PC-9 (cell line): Measurements from ENCODE around the gene ITFG1. TPM values are rescaled to one million over a fixed set of nuclear protein-coding genes. Genes with fewer than 3 reads are reported as not detected.

ENCODE experiments used
- BruUV-seq: library from RNA; stranded (reverse); fragments of 400-500 nt; replicated peaks from 2 replicates; lab custom pipeline; 2021; lab: Mats Ljungman, UMichigan
- CTCF ChIA-PET: fragments of 300-600 bp; sonication (Branson Sonifier 250); formaldehyde crosslinking; loops from one replicate; lab custom pipeline; 2022; ENCODE audit warnings: antibody characterized with exemption; lab: Charles Lee
- POLR2A ChIA-PET: fragments of 300-600 bp; sonication (Branson Sonifier 250); formaldehyde crosslinking; loops from one replicate; lab custom pipeline; 2022; ENCODE audit warnings: antibody characterized with exemption; ENCODE audit not compliant: unreplicated experiment; lab: Charles Lee
- DNase-seq, 2 experiments: peaks; one replicate each; pipeline versions ENCODE4 v3.0.0 to v3.0.0-alpha.2; 2015 to 2022; ENCODE audit warnings: mixed read lengths in 1 of 2
- H2AFZ ChIP-seq: fragments of 200-600 bp; sonication (generic); 2 replicates; pipeline ENCODE4 v1.8.1; 2017; ENCODE audit warnings: antibody characterized with exemption
- H3F3A ChIP-seq: fragments of 200-600 bp; sonication (generic); 2 replicates; pipeline ENCODE4 v1.8.1; 2017; ENCODE audit warnings: antibody characterized with exemption, mild to moderate bottlenecking, low read depth; ENCODE audit not compliant: insufficient read depth
- H3K27ac ChIP-seq: fragments of 200-600 bp; sonication (generic); 2 replicates; pipeline ENCODE4 v1.6.1; 2016; ENCODE audit warnings: mixed run types
- H3K27me3 ChIP-seq: fragments of 200-600 bp; sonication (generic); 2 replicates; pipeline ENCODE4 v1.6.1; 2016; ENCODE audit warnings: low read depth, mixed run types; ENCODE audit not compliant: insufficient read depth
- H3K36me3 ChIP-seq: fragments of 200-600 bp; sonication (generic); 2 replicates; pipeline ENCODE4 v1.6.1; 2016; ENCODE audit warnings: low read depth, mixed run types
- H3K4me1 ChIP-seq: fragments of 200-600 bp; sonication (generic); replicated peaks from 2 replicates; pipeline ENCODE4 v1.6.1; 2016; ENCODE audit warnings: mixed run types; ENCODE audit not compliant: insufficient read depth
- H3K4me2 ChIP-seq: fragments of 200-600 bp; sonication (generic); 2 replicates; pipeline ENCODE4 v1.6.1; 2017; ENCODE audit warnings: mixed run types
- H3K4me3 ChIP-seq: fragments of 200-600 bp; sonication (generic); 2 replicates; pipeline ENCODE4 v1.6.1; 2016; ENCODE audit warnings: mixed run types
- H3K79me2 ChIP-seq: fragments of 200-600 bp; sonication (generic); 2 replicates; pipeline ENCODE4 v1.6.1; 2017; ENCODE audit warnings: low read depth, mixed run types
- H3K9me2 ChIP-seq: fragments of 200-600 bp; sonication (generic); 2 replicates; pipeline ENCODE4 v1.8.1; 2017; ENCODE audit warnings: mild to moderate bottlenecking; ENCODE audit not compliant: insufficient read depth
- H3K9me3 ChIP-seq: fragments of 200-600 bp; sonication (generic); 2 replicates; pipeline ENCODE4 v1.8.1; 2016; ENCODE audit warnings: low read depth; ENCODE audit not compliant: insufficient read depth
- H4K20me1 ChIP-seq: fragments of 200-600 bp; sonication (generic); 2 replicates; pipeline ENCODE4 v1.8.1; 2017; ENCODE audit not compliant: insufficient read depth
- EZH2 ChIP-seq: fragments of 200-600 bp; sonication (generic); IDR thresholded peaks from 2 replicates; pipeline ENCODE4 v1.8.0; 2017; ENCODE audit warnings: antibody characterized with exemption, low read depth
- intact Hi-C: fragments of 100-400 bp; cut with micrococcal nuclease; formaldehyde crosslinking; loops from one replicate; pipeline ENCODE4 v1.10.0; 2022; ENCODE audit not compliant: unreplicated experiment
- total RNA-seq: library from RNA; stranded (reverse); gene quantifications from 2 replicates; pipeline ENCODE4 v1.2.3, GENCODE V29; 2021
- TF ChIP-seq, protein P1 (sequence below): fragments of 200-600 bp; sonication (generic); conservative IDR thresholded peaks from 2 replicates; pipeline ENCODE4 v1.6.1; 2017; ENCODE audit warnings: mixed run types, antibody characterized with exemption, mild to moderate bottlenecking, moderate library complexity

ITFG1 gene
- total RNA-seq, 1 experiment from 2014 or later: 33.0 TPM

DNA sequence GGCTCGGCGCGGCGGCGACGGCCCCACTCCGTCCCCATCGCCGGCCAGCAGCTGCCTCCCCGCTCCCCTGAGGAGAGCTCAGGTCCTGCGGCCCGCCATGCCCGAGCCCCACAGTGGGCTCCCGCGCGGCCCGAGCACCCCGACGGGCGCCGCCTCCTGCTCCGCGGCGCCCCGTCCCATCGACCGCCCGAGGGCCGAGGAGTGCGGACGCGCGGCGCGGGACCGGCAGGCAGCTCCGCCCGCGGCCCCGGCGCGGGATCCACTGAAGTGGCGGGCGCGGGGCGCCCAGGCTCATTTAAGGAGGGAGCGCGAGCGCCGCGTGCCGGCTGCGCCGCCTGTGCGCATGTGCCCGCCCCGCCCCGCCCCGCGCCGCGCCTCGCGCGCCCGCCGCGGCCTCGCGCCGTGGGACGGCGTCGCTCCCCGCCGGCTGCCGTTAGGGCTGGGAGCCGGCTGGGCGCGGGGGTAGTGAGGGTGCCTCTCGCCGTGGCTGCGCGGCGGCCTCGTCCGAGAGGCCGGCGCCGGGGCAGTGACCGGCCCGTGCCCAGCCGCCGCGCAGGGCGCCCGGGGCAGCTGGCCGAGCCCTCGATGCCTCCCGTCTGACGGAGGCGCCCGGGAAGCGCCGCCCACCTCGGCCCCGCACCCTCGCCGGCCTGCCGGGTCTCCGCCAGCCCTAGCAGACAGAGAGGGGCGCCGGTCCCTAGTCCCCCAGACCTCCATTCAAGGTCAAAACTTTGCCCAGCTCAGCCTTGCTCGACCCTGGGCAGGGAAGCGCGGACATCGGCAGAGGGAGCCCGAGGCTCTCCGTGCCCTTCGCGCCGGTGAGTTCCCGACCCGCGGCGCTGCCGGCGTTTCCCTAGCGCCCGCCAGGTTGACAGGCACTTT is 316.9 kb downstream of the ITFG1 start, which contains the start of gene NETO2:
Gene NETO2 (minus strand): TSS at position 269 of the 882 bp plus-strand sequence. CDS start 333 bp downstream, outside the sequence.
- no peaks in the 10 kb centered on the region for H3K27me3 ChIP-seq
- H3K9me3 ChIP-seq: no peaks in the 10 kb centered on the region
- ChIA-PET POLR2A (interaction anchor here (0.6 kb wide), 1 partner anchor 302 kb away, joined by 3 read pairs; no protein-coding TSS in a partner anchor), CTCF (interaction anchor here (0.6 to 1.6 kb wide), 6 partner anchors 11 to 1486 kb away, joined by 3 to 10 read pairs (median 3); no protein-coding TSS in a partner anchor)
- DNase-seq: peak in 1 of 2 experiments; percentile 65
- H3F3A ChIP-seq: no peaks in the 10 kb centered on the region
- peak within 1 kb of the TSS; percentile 75 for H3K4me3 ChIP-seq
- H3K4me2 ChIP-seq: peak within 1 kb of the TSS; percentile 93
- BruUV-seq: TSS peak; percentile 31
- intact Hi-C loops: loop anchor here (1.0 to 5.0 kb wide), 7 partner anchors 107 to 1479 kb away; partner anchors contain the start of genes DNAJA2, ITFG1 and PHKB
- no peaks in the 10 kb centered on the region for H3K9me2 ChIP-seq
- H3K36me3 ChIP-seq: no peaks in the 10 kb centered on the region
- H3K27ac ChIP-seq: no peak within 1 kb of the TSS
- peaks cover 37% of the 10 kb centered on the region for H3K79me2 ChIP-seq
- TF ChIP-seq, protein P1, sequence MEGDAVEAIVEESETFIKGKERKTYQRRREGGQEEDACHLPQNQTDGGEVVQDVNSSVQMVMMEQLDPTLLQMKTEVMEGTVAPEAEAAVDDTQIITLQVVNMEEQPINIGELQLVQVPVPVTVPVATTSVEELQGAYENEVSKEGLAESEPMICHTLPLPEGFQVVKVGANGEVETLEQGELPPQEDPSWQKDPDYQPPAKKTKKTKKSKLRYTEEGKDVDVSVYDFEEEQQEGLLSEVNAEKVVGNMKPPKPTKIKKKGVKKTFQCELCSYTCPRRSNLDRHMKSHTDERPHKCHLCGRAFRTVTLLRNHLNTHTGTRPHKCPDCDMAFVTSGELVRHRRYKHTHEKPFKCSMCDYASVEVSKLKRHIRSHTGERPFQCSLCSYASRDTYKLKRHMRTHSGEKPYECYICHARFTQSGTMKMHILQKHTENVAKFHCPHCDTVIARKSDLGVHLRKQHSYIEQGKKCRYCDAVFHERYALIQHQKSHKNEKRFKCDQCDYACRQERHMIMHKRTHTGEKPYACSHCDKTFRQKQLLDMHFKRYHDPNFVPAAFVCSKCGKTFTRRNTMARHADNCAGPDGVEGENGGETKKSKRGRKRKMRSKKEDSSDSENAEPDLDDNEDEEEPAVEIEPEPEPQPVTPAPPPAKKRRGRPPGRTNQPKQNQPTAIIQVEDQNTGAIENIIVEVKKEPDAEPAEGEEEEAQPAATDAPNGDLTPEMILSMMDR: peak; percentile 59; the same call in 1 of the 2 replicates
- no peak for TF ChIP-seq EZH2
- peak within 1 kb of the TSS; percentile 81 for H2AFZ ChIP-seq
- H3K4me1 ChIP-seq: peaks cover 9% of the 10 kb centered on the region; the same call in 1 of the 2 replicates
- no peaks in the 10 kb centered on the region for H4K20me1 ChIP-seq

DNA sequence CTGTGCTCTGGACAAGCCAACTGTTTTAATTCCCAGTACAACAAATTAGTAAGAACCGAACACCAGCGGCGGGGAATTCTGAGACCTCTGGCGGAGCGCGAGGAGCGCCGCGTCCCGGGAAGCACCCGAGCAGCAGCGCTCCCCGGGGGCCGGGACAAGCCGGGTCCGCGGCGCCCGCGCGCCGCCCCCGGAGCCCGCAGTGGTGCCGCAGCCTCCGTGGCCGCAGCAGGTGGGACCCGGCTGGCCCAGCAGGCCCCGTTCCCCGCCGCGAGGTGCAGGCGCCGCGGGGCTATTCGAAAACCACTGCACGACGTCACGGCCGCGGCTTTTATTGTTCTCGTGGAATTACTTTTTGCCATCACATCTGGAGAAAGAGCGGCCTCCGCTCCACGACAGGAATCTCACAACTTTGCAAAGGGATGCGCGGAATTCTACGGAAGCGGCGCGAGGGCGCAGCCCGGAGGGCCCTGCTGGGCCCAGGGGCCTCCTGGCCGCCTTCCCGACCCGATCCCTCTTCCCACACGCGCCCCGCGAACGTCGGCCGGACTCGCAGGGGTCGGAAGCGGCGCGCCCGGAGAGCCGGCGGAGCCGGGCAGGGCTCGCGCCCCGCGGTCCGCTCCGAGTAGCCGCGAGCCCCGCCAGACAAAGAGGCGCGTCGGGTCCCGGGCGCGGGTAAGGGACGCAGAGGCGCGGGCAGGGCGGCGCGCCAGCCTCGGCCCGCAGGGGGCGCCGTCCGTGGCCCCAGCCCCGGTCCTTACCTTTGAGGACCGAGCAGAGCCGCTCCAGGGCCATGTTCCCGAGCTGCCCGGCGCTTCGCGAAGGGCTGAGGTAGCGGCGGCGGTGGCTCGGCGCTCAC is 317.8 kb downstream of the ITFG1 start:
- no TSS peak for BruUV-seq
- peaks cover 3% of the 10 kb centered on the region; the same call in 1 of the 2 replicates for H3F3A ChIP-seq
- peaks cover 16% of the 10 kb centered on the region for H3K4me1 ChIP-seq
- peak overlapping the region; percentile 75 for H3K4me3 ChIP-seq
- no peaks in the 10 kb centered on the region for H4K20me1 ChIP-seq
- no peaks in the 10 kb centered on the region for H3K9me3 ChIP-seq
- H3K27ac ChIP-seq: peak overlapping the region; percentile 17; the same call in 1 of the 2 replicates
- H2AFZ ChIP-seq: peak overlapping the region; percentile 79
- H3K4me2 ChIP-seq: peak overlapping the region; percentile 92
- DNase-seq: peak in 1 of 2 experiments; percentile 81
- no peak for TF ChIP-seq EZH2
- TF ChIP-seq, protein P1: no peak; the same call in 1 of the 2 replicates
- no peaks in the 10 kb centered on the region for H3K27me3 ChIP-seq
- H3K79me2 ChIP-seq: peaks cover 46% of the 10 kb centered on the region
- no peaks in the 10 kb centered on the region for H3K36me3 ChIP-seq
- ChIA-PET CTCF (interaction anchor here (0.6 to 2.1 kb wide), 5 partner anchors 11 to 1022 kb away, joined by 3 to 10 read pairs (median 3); no protein-coding TSS in a partner anchor), POLR2A (interaction anchor here (0.6 kb wide), 1 partner anchor 302 kb away, joined by 3 read pairs; no protein-coding TSS in a partner anchor)
- no peaks in the 10 kb centered on the region for H3K9me2 ChIP-seq
- intact Hi-C loops: loop anchor here (1.0 to 5.0 kb wide), 7 partner anchors 106 to 1480 kb away; partner anchors contain the start of genes DNAJA2, ITFG1 and PHKB
